HG03457 (cell line): ENCODE results near the gene UROS.

ENCODE experiments used
- ATAC-seq: cut with Tn5 transposase; IDR thresholded peaks from one replicate; pipeline ENCODE4 v1.9.1; 2021; ENCODE audit warnings: moderate number of reproducible peaks; ENCODE audit not compliant: unreplicated experiment

UROS gene

DNA sequence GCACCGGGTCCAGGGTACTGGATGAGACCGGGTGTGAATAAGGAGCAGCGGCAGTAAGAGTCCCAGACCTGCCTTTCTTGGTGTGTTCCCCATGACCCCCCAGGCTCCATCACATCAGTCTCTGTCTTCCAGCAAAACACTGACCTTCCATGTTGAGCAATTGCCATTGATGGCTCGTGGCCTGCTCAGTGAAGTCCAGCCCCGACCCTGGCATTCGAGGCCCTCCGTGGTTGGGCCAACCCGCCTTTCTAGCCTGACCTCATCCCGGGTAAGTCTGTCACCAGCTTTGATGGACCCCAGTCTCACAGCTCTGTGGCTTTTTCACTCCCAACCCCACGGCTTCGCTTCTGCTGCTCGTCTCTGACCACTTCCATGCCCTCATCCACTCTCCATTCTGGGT lies 53.9 kb downstream of the UROS start:
- no peak for ATAC-seq

DNA sequence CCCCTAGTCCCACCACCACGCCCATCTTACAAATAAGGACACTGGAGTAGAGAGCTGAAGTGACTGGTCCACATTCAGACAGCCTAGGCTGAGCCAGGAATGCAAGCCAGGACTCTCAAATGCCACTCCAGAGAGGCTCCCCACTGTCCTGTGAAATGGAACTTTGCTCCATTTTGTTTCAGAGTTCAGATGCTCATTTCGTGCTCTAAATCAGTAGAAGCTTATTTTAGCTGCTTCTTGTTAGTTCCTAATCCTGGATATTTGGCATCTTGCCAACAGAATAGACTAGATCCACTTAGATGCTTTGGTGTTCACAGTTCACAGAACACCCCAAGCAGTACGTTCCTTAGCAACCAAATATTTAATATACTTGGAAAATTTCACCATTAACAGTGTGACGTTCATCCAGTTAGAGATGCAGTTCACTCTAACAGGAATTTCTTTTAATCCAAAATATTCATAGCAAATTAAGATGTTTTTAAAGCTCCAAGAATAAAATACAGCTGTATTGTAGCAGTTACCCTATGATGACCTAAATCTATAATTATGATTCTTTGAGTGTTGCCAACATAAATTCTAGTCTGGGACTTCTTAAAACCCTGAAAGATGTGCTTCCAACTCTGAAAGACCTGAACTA lies 54.7 kb downstream of the UROS start:
- ATAC-seq = no peak

GRCh38 chr10:125766511-125766910 lies 56.5 kb downstream of the UROS start:
- no peak for ATAC-seq

- no peak for ATAC-seq
These were observed 57.2 kb downstream of the UROS start for GRCh38 chr10:125765835-125766234.

- no peak for ATAC-seq
These were observed 60.1 kb downstream of the UROS start for GRCh38 chr10:125762692-125763648.

DNA sequence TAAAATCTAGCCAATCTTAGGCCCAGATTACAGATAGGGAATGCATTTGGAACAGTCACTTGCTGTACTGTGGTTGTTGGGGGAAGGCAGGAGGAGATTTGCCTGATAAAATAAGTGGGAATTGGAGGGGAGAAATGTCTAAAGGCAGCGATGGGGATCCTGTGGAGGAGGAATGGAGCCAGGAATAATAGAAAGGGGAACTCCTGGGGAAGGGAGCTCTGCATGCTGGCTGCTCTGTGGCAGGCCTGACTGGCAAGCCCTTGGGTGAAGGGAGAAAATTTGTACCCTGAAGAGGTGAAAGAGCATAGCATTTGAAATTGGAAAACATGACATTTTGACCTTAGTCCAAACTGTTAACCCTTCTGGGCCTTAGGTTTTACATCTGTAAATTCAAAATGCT lies 61.1 kb downstream of the UROS start:
- ATAC-seq = no peak

GRCh38 chr10:125757742-125758141 lies 65.3 kb downstream of the UROS start:
- ATAC-seq = no peak

GRCh38 chr10:125756853-125757487 lies 66.1 kb downstream of the UROS start:
- ATAC-seq = no peak

DNA sequence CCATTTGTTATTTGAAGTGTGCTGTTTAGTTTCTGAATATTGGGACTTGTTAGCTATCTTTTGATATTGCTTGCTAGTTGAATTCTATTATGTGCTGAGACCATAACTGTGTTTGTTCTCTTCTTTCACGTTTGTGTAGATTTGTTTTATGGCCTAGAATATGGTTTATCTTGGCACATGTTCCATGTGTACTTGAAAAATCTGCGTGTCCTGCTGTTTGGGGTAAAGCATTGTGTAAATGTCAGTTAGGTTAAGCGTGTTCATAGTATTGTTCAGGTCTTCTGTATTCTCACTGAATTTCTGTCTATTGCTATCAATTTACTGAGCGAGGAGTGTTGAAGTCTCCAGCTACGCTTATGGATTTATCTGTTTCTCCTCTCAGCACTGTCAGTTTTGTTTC lies 66.9 kb downstream of the UROS start:
- no peak for ATAC-seq

DNA sequence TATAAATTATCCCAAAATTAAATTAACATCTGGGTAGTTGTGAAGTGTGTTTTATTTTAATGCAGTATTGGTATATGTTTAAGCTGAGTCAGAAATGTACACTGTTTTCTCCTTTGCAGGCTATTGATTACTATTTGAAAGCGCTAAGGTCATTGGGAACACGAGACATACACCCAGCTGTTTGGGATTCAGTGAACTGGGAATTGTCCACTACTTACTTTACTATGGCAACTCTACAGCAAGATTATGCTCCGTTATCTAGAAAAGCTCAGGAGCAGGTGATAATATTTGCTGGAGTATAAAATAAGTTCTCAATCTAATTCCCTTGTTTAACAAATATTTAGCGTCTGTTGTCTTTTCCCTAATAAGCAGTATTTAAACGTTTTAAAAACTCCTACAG lies 75.6 kb downstream of the UROS start:
- no peak for ATAC-seq

DNA sequence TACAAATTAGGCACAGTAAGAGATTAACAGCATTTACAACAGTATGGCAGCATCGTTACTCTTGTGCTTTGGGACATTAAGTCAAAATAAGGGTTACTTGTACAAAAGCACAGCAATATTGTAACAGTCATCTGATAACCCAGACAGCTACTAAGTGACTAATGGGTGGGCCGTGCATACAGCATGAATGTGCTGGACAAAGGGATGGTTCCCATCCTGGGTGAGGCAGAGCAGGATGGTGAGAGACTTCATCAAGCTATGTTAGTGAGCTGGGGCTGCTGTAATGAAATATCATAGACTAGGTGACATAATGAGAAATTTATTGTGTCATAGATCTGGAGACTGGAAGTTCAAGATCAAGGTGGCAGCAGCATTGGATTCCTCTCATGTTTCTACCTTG lies 78.1 kb downstream of the UROS start:
- ATAC-seq = no peak

DNA sequence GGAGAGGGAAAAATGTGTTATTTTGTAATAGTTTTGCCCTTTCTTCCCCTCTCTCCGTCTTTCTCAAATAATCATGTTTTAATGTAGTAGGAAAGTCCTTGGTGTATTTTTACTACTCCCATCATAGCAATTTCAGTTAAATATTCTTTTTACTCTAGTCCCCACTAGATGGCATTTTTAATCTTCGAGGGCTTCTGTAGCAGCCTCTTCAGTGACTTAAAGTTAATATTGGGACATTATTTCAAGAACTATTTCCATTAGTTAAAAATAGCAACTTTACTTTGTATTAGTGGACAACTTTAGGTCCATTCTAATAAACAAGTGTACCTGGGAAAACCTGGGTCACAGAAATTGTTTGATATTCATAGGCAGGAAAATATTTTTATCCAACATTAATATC lies 80.6 kb downstream of the UROS start:
- ATAC-seq = no peak

DNA sequence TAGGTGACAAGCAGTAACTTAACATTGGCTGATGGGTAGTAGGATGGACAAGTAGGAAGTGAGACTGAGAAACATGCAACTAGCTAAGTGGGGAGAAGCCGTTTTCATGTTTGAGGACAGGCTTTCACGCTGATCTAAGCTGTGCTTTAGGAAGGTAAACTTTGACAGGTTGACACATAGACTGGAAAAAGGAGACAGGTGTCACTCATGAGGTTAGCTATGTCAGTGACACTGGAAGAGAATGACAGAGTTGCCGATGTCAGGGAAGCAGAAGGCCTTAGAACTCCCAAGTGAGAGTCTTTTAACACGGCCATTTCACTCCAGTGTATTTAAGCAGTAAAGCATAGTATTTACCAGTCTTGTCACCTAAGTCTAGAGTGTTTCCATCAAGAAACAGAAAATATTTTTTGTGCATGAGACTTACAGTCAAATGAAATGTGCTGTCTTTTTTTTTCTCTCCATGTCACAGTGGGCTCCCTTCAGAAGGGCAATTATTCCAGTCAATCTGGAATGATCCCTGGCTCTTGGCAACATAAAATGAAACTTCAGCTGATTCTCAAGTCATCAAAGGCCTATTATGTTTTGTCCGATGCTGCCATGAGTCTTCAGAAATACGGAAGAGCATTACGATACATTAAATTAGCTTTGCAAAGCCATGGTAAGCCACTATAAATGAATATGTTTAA lies 82.9 kb downstream of the UROS start:
- ATAC-seq = no peak
